HepG2 (cell line): ENCODE results near the gene MYH9. TPM values are rescaled to one million over a fixed set of nuclear protein-coding genes. Genes with fewer than 3 reads are reported as not detected.

Experiments
- CCAR2 ChIP-seq: fragments of 200-400 bp; formaldehyde crosslinking; optimal IDR thresholded peaks from 2 replicates; pipeline ENCODE3; 2018; ENCODE audit warnings: low read depth, mild to moderate bottlenecking, low read length, moderate library complexity
- CENPBD1 ChIP-seq: sonication (generic); formaldehyde crosslinking; IDR thresholded peaks from 2 replicates; pipeline ENCODE4 v1.8.0; 2022; ENCODE audit warnings: missing genetic modification reagents, low read depth, mild to moderate bottlenecking, borderline replicate concordance
- CHCHD3 ChIP-seq: sonication (generic); formaldehyde crosslinking; IDR thresholded peaks from 2 replicates; pipeline ENCODE4 v1.8.0; 2022; ENCODE audit warnings: mild to moderate bottlenecking, missing genetic modification reagents, moderate library complexity
- CREB1 ChIP-seq, 2 experiments: fragments of 450-650 bp in 1 of 2; IDR thresholded peaks; 2 replicates each; pipeline ENCODE4 v1.6.1; 2016 to 2017; ENCODE audit warnings: control low read depth in 1 of 2, mild to moderate bottlenecking in 1 of 2, missing compliant biosample characterization in 1 of 2, missing genetic modification characterization in 1 of 2
- CREM ChIP-seq, 2 experiments: sonication (generic) in 1 of 2; formaldehyde crosslinking in 1 of 2; IDR thresholded peaks; 2 replicates each; pipeline versions ENCODE4 v1.4.0 to v1.6.1; 2016 to 2020; ENCODE audit warnings: antibody characterized with exemption in 1 of 2, mild to moderate bottlenecking in 1 of 2, missing genetic modification reagents in 1 of 2
- DZIP1 ChIP-seq: sonication (generic); formaldehyde crosslinking; IDR thresholded peaks from 2 replicates; pipeline ENCODE4 v1.5.0; 2020; ENCODE audit warnings: mild to moderate bottlenecking, missing genetic modification reagents
- GABPB1 ChIP-seq: IDR thresholded peaks from 2 replicates; pipeline ENCODE4 v1.6.1; 2016; ENCODE audit warnings: mild to moderate bottlenecking, missing genetic modification reagents, moderate library complexity, missing compliant biosample characterization
- GZF1 ChIP-seq: sonication (generic); formaldehyde crosslinking; IDR thresholded peaks from 2 replicates; pipeline ENCODE4 v1.5.1; 2020; ENCODE audit warnings: mild to moderate bottlenecking, missing genetic modification reagents
- HMG20A ChIP-seq: IDR thresholded peaks from 2 replicates; pipeline ENCODE4 v1.6.1; 2016; ENCODE audit warnings: borderline replicate concordance
- HNF4G ChIP-seq, 2 experiments: sonication (generic) in 1 of 2; formaldehyde crosslinking in 1 of 2; IDR thresholded peaks; 2 replicates each; pipeline versions ENCODE4 v1.4.0 to v1.6.1; 2011 to 2020; ENCODE audit warnings: borderline replicate concordance in 2 of 2, low read depth in 2 of 2, mild to moderate bottlenecking in 2 of 2, low read length in 1 of 2, missing genetic modification reagents in 1 of 2, moderate library complexity in 1 of 2
- HOXD1 ChIP-seq: sonication (generic); formaldehyde crosslinking; IDR thresholded peaks from 2 replicates; pipeline ENCODE4 v1.5.0; 2020; ENCODE audit warnings: missing genetic modification reagents
- KDM1A ChIP-seq: IDR thresholded peaks from 2 replicates; pipeline ENCODE4 v1.6.1; 2016; ENCODE audit warnings: missing compliant biosample characterization
- NONO ChIP-seq, 2 experiments: fragments of 450-650 bp in 1 of 2; sonication (generic) in 1 of 2; formaldehyde crosslinking in 1 of 2; IDR thresholded peaks in 1 of 2; conservative IDR thresholded peaks in 1 of 2; 2 replicates each; pipeline versions ENCODE4 v1.6.1 to v1.8.0; 2017 to 2022; ENCODE audit warnings: mild to moderate bottlenecking in 1 of 2, missing genetic modification reagents in 1 of 2, moderate library complexity in 1 of 2
- PRPF4 ChIP-seq: fragments of 200-400 bp; formaldehyde crosslinking; IDR thresholded peaks from 2 replicates; pipeline ENCODE4 v1.6.1; 2016; ENCODE audit warnings: low read length, low read depth; ENCODE audit not compliant: poor library complexity, severe bottlenecking
- RBM22 ChIP-seq: fragments of 200-400 bp; formaldehyde crosslinking; optimal IDR thresholded peaks from 2 replicates; pipeline ENCODE3; 2017; ENCODE audit warnings: mild to moderate bottlenecking, low read length, moderate library complexity
- RBM39 ChIP-seq: fragments of 200-400 bp; formaldehyde crosslinking; IDR thresholded peaks from one replicate; pipeline ENCODE4 v1.6.1; 2018; ENCODE audit warnings: antibody characterized with exemption, mild to moderate bottlenecking, low read depth, low read length; ENCODE audit not compliant: poor library complexity, severe bottlenecking
- REL ChIP-seq: sonication (generic); formaldehyde crosslinking; conservative IDR thresholded peaks from 2 replicates; pipeline ENCODE4 v1.8.0; 2022; ENCODE audit warnings: mild to moderate bottlenecking, missing genetic modification reagents, moderate library complexity
- SIN3B ChIP-seq: fragments of 150-350 bp; IDR thresholded peaks from 2 replicates; pipeline ENCODE4 v1.6.1; 2014; ENCODE audit warnings: low read length
- SNAI1 ChIP-seq: sonication (generic); formaldehyde crosslinking; IDR thresholded peaks from 2 replicates; pipeline ENCODE4 v1.5.0; 2020; ENCODE audit warnings: mild to moderate bottlenecking, missing genetic modification reagents, borderline replicate concordance
- SOX6 ChIP-seq, 2 experiments: fragments of 450-650 bp in 1 of 2; sonication (generic) in 1 of 2; formaldehyde crosslinking in 1 of 2; IDR thresholded peaks; 2 replicates each; pipeline versions ENCODE4 v1.4.0 to v1.6.1; 2017 to 2020; ENCODE audit warnings: antibody characterized with exemption in 1 of 2, mild to moderate bottlenecking in 1 of 2, missing genetic modification reagents in 1 of 2
- TGIF2 ChIP-seq: IDR thresholded peaks from 2 replicates; pipeline ENCODE4 v1.6.1; 2016; ENCODE audit warnings: control low read depth, missing compliant biosample characterization
- TMF1 ChIP-seq: sonication (generic); formaldehyde crosslinking; IDR thresholded peaks from 2 replicates; pipeline ENCODE4 v1.8.1; 2022; ENCODE audit warnings: low read depth, missing genetic modification reagents
- ZBTB7A ChIP-seq: sonication (generic); formaldehyde crosslinking; IDR thresholded peaks from 2 replicates; pipeline ENCODE4 v1.8.0; 2022; ENCODE audit warnings: mild to moderate bottlenecking, missing genetic modification reagents
- ZC3H13 ChIP-seq: sonication (generic); formaldehyde crosslinking; IDR thresholded peaks from 2 replicates; pipeline ENCODE4 v1.8.1; 2023; ENCODE audit warnings: mild to moderate bottlenecking, missing genetic modification reagents, moderate library complexity
- ZNF441 ChIP-seq: sonication (generic); formaldehyde crosslinking; IDR thresholded peaks from 2 replicates; pipeline ENCODE4 v1.7.0; 2021; ENCODE audit warnings: missing genetic modification reagents, borderline replicate concordance
- ZNF460 ChIP-seq: sonication (generic); formaldehyde crosslinking; IDR thresholded peaks from 2 replicates; pipeline ENCODE4 v1.5.1; 2020; ENCODE audit warnings: missing genetic modification reagents, mild to moderate bottlenecking, borderline replicate concordance
- ZNF672 ChIP-seq: sonication (generic); formaldehyde crosslinking; IDR thresholded peaks from 2 replicates; pipeline ENCODE4 v1.8.1; 2022; ENCODE audit warnings: missing genetic modification reagents
- ZSCAN25 ChIP-seq: sonication (generic); formaldehyde crosslinking; IDR thresholded peaks from 2 replicates; pipeline ENCODE4 v1.8.0; 2022; ENCODE audit warnings: mild to moderate bottlenecking, missing genetic modification reagents
- polyA plus RNA-seq, 8 experiments: library from polyadenylated mRNA; depleted of rRNA in 3 of 8; stranded (reverse) in 7 of 8; unstranded in 1 of 8; fragments of >200 nt; fragmentation: Illumina TruSeq in 4 of 8; extraction: Trizol in 4 of 8; gene quantifications; 2 replicates each; pipeline versions ENCODE4 v1.2.1 to v1.2.3, GENCODE V29; 2011 to 2016; ENCODE audit warnings: low read depth in 4 of 8, missing spikeins in 1 of 8, mixed read lengths in 1 of 8; ENCODE audit not compliant: insufficient read depth in 1 of 8
- total RNA-seq, 5 experiments: library from RNA; depleted of rRNA; stranded (reverse); fragments of >200 nt; fragmentation: Illumina TruSeq; extraction: Trizol; gene quantifications; 2 replicates each; pipeline ENCODE4 v1.2.3, GENCODE V29; 2016; ENCODE audit warnings: low read depth in 1 of 5

Gene MYH9
- total and polyA plus RNA-seq, 2 of the 13 experiments (the other 11 are each of a cell fraction or from before 2014, with no cell fraction given), result 50.7 to 98.5 TPM

- TF ChIP-seq ZBTB7A (0 out of 2 replicates have a peak, but pooled peaks have one; percentile 28), RBM39 (peak; percentile 39), ZNF441 (CRISPR knock-in tag) (no peak), PRPF4 (peak; percentile 15), DZIP1 (CRISPR knock-in tag) (no peak), SIN3B (no peak), REL (CRISPR knock-in tag) (no peak), SNAI1 (CRISPR knock-in tag) (no peak), ZC3H13 (CRISPR knock-in tag) (no peak), RBM22 (peak; percentile 39), ZNF460 (no peak; the same call in 1 of the 2 replicates), CENPBD1 (CRISPR knock-in tag) (no peak), ZSCAN25 (CRISPR knock-in tag) (peak; percentile 67), NONO (IDR thresholded peaks at IDR 0.05) (no peak), NONO (CRISPR knock-in tag; conservative IDR thresholded peaks at IDR 0.05) (no peak), TMF1 (no peak), HNF4G (IDR thresholded peaks at IDR 0.05; ENCODE audit: borderline replicate concordance, low read depth, low read length) (peak; percentile 48; the same call in 1 of the 2 replicates), HNF4G (CRISPR knock-in tag; IDR thresholded peaks at IDR 0.05; ENCODE audit: borderline replicate concordance, low read depth) (no peak), CREB1 (IDR thresholded peaks at IDR 0.05) (no peak), CREB1 (CRISPR knock-in tag; IDR thresholded peaks at IDR 0.05) (0 out of 2 replicates have a peak, but pooled peaks have one; percentile 26), ZNF672 (no peak), CCAR2 (peak; percentile 88), TGIF2 (CRISPR knock-in tag) (peak; percentile 72; the same call in 1 of the 2 replicates), HMG20A (CRISPR knock-in tag) (no peak; the same call in 1 of the 2 replicates), CREM (IDR thresholded peaks at IDR 0.05) (no peak), CREM (CRISPR knock-in tag; IDR thresholded peaks at IDR 0.05) (no peak), GABPB1 (peak; percentile 83), HOXD1 (0 out of 2 replicates have a peak, but pooled peaks have one; percentile 3), SOX6 (IDR thresholded peaks at IDR 0.05) (no peak), SOX6 (CRISPR knock-in tag; IDR thresholded peaks at IDR 0.05) (peak; percentile 30; the same call in 1 of the 2 replicates), GZF1 (CRISPR knock-in tag) (no peak), KDM1A (no peak), CHCHD3 (CRISPR knock-in tag) (no peak)
These were observed 38.3 kb upstream of the MYH9 start (continued) for GRCh38 chr22:36425977-36426523.
